GM21786 (cell line): ENCODE results near the gene RBM44.
A peak's percentile ranks its signal among the peaks of the same experiment; 100 is the strongest.
"Not testable (repeated sequence)": the region's sequence is repeated elsewhere in the genome, so short reads cannot be mapped to it uniquely, and the experiment has no call there.

Experiments
- ATAC-seq: cut with Tn5 transposase; IDR thresholded peaks from one replicate; pipeline ENCODE4 v1.9.1; 2021; ENCODE audit not compliant: unreplicated experiment

RBM44 gene

DNA sequence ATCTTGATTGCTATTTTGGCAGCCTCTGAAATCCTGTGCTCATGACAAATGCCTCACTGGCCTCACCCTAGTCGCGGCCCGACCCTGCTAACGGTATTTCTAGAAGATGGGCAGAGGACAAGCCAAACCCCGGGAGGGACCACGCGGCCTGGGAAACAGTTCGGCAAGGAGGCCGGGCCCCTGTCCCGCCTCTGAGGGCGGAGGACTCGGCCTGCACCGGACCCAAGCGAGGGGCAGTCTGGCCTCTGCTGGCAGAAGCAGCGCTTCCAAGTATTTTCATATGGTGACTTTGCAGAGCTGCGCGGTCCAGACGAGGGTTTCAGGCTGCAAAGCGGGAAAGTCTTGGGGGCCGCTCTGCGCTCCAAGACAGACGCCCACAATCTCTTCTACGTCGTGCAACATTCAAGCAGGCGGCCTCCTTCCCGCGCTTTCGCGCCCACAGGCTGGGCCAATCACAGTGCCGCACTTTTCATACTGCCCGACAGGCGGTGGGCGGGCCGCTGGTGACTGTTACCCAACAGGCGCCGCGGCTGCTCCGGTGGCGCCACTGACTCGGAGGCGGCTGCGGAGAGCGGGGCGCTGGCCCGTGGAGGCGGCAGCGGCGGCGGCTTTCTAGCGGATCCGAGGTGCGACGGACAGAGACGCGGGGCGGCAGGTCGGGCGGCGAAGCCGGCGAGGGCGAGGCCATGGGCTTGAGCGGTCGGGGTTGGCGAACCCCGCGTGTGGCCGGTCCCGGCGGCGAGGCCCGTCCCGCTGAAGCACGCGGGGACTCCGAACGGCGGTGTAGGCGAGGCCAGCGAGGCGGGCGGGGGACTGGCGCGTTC, at the start of gene RBM44:
Gene RBM44, plus strand, starts transcription at position 544 of the 824 bp plus-strand sequence. CDS start 14,831 bp downstream, outside the sequence.
- no peak for ATAC-seq

DNA sequence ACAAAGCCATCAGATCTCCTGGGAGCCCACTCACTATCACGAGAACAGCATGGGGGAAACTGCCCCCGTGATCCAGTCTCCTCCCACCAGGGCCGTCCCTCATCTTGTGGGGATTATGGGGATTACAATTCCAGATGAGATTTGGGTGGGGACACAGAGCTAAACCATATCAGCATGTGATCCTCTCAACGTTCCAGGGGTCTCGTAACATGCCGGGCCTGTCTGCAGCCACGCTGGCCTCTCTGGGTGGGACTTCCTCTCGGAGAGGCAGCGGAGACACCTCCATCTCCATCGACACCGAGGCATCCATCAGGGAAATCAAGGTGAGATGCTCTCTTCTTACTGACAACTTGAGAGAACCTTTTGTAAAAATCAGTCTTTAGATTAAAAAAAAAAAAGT, 49.6 kb upstream of the RBM44 start:
- no peak for ATAC-seq

GRCh38 chr2:237749961-237750360, 48.6 kb upstream of the RBM44 start:
- ATAC-seq = no peak

- not testable (repeated sequence) for ATAC-seq
Observed at GRCh38 chr2:237750441-237750840, 48.1 kb upstream of the RBM44 start.

- peak; percentile 98 for ATAC-seq
Observed at GRCh38 chr2:237752761-237753165, 45.8 kb upstream of the RBM44 start.

DNA sequence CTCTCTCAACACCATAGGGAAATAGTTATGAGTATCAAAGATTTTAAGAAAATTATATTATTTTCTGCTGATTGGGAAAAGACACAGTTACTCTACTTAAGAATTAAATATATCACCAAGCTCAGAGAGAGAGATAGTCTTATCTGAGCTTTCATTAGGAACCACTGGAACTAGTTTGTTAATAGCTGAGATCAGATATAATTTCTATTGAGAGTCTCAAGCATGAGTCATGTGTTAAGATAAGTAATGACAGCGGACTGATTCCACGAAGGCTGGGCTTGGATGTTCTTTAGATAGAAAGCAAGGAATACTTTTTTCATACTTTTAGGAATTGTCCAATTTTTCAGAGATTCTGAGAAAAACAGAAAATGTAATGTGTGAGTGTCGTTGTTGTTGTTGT, 44.4 kb upstream of the RBM44 start:
- no peak for ATAC-seq

- ATAC-seq = no peak
Observed at GRCh38 chr2:237754626-237755248, 43.8 kb upstream of the RBM44 start.

DNA sequence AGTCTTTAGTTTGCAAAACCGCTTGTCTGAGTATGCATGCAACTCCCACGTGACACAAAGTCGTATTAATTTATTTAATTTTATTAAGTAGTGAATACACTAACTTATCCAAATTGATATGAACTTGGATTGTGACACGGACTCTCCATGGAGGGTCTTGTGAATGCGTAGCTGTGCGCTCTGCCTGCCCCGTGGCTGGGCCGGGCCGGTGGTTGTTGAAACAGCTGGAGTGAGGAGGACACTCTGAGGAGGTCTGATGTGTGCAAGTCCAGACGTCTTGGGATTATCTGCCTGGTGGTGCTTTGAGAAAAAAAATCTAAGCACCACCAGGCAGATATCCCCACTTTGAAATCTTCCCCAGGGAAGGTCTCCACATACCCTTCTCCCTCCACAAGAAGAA, 41.0 kb upstream of the RBM44 start:
- ATAC-seq = no peak

GRCh38 chr2:237758185-237758584, 40.4 kb upstream of the RBM44 start:
- no peak for ATAC-seq

DNA sequence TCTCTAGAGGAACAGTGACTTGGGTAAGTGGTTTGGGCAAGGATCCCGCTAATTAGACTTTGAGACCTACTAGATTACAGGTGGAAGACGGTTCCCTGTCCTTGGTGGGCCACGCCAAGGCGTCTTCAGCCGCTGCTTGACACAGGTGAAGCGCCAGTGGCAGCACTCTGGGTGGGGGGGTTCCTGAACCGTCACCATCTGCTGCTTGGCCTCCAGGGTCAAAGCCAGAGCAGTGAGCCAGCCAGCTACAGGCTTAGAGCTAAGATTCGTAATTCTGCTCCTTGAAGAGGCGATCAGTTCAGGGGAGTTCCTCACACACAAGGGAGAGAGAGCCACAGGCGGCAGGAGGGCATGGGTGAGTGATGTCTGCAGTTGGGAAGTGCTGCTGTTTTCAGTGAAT, 39.4 kb upstream of the RBM44 start:
- no peak for ATAC-seq

DNA sequence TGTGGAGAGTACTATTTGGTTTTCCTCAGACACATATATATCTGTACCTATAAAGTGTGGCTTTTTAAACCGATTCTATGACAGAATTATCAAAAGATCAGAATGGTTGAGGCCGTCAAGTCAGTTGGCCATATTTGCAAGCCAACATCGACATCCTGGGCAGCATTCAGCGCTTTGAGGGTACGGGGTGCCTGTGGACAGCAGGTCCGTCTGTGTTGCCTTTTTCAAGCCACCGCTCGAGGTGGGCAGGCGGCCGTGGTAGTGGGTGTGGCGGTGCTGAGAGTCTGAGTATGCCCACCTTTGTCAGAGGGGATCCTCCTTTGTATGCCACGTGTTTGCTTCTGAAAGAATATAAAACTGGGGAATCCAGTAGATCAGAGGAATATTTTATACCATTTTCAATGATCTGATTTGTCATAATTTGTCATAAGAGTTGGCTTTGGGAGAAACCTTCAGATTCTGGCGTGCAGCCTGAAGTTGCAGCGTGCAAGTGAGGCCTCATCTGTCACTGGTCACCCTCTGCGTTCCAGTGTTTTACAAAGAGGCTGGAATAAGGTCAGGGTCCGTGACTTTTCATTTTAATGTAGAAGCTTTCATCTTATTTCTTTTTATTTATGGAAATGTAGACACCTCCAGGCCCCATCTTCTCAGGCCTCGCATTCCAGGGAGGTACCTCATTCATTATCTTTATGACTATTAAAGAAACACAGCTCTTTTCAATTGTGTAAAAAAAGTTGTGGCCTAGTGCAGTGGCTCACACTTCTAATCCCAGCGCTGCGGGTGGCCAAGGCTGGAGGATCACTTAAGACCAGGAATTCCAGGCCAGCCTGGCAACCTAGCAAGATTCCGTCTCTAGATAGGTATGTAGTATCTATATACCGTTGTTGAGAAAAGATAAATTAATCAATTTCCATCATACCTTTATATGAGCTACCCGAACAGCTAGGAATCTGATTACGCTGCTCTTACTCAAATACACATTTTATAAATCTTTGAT, 37.8 kb upstream of the RBM44 start:
- no peak for ATAC-seq

DNA sequence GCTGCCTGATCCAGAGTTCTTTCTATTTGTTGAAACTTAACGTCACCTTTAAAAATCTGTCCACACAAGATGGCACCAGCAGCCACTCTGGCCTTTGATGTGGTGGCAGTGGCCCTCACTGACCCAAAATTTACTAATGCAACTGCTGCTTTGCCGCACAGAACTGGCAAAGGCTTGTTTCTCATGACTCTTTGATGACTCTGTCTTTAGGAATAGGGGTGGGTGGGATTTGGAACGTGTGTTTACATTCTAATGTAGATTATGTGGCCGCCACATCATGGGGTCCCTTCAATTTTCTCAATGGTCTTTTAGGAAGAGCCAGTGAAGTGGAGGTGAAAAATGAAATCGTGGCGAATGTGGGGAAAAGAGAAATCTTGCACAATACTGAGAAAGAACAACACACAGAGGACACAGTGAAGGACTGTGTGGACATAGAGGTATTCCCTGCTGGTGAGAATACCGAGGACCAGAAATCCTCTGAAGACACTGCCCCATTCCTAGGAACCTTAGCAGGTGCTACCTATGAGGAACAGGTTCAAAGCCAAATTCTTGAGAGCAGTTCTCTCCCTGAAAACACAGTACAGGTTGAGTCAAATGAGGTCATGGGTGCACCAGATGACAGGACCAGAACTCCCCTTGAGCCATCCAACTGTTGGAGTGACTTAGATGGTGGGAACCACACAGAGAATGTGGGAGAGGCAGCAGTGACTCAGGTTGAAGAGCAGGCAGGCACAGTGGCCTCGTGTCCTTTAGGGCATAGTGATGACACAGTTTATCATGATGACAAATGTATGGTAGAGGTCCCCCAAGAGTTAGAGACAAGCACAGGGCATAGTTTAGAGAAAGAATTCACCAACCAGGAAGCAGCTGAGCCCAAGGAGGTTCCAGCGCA, 36.0 kb upstream of the RBM44 start:
- not testable (repeated sequence) for ATAC-seq

GRCh38 chr2:237763812-237764211, 34.8 kb upstream of the RBM44 start:
- no peak for ATAC-seq

- not testable (repeated sequence) for ATAC-seq
Observed at GRCh38 chr2:237765122-237765521, 33.5 kb upstream of the RBM44 start.

GRCh38 chr2:237765875-237766274, 32.7 kb upstream of the RBM44 start:
- ATAC-seq = no peak

GRCh38 chr2:237766340-237766739, 32.2 kb upstream of the RBM44 start:
- ATAC-seq = no peak

GRCh38 chr2:237772513-237772912, 26.1 kb upstream of the RBM44 start:
- no peak for ATAC-seq

DNA sequence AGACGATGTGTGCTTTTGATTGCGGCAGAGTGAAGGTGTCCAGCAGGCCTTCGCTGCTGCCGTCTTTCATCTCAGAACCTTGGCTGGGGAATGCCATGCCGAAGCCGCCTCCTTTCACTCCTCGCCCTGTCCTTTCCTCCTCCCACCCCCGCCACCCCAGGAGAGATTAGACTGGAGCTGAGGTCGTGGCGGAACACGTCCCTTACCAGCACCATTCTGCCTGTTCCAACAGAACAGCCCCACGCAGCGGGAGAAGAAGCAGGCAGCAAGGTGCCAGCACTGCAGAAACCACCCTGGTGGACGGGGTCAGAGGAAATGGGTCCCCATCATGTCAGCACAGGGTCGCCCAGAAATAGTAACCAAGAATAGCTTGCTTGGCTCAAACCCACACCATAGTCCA, 24.8 kb upstream of the RBM44 start:
- no peak for ATAC-seq

- no peak for ATAC-seq
Observed at GRCh38 chr2:237774811-237775553, 23.6 kb upstream of the RBM44 start.

GRCh38 chr2:237779521-237779920, 19.1 kb upstream of the RBM44 start:
- no peak for ATAC-seq
